ENCODE results near the gene RFX2. TPM values are rescaled to one million over a fixed set of nuclear protein-coding genes. Genes with fewer than 3 reads are reported as not detected.

Gene RFX2
- total RNA-seq, 1 experiment from 2014 or later: 10.5 TPM

DNA sequence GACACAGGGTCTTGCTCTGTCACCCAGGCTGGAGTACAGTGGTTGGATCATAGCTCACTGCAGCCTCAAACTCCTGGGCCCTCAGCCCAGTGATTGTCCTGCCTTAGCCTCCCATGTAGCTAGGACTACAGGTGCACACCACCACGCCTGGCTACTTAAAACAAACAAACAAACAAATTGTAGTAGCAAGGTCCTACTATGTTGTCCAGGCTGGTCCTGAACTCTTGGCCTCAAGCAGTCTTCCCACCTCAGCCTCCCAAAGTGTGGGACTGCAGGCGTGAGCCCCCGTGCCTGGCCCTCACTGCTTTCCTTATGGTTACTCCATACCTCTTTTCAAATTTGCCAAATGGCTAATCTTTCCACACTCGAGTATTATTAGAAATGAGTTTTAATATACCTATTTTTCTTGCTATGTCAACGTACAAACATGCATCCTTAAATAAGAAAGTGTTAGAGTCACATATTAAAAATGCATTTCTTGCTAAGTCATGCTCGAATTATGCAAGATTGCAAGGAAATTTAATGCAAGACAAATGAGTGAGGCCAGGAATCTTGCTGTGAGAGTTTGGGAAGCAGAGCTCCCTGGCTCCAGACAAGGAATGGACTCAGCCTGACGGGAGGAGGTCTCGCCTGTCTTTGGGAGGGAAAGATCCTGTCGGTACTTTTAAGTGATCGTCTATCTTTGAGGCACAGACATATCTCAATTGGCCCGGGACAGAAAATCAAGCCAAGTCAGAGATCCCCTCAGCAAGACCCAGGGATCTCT is 39.4 kb downstream of the RFX2 start:
- Histone ChIP-seq H3F3A (ENCODE audit: low read length, unreplicated experiment) (peaks cover 4% of the 10 kb centered on the region), H3K79me2 (ENCODE audit: low read length) (no peaks in the 10 kb centered on the region), H3K27ac (ENCODE audit: low read length) (no peak overlapping the region), H3K9ac (ENCODE audit: low read length) (no peak overlapping the region), H3K9me3 (ENCODE audit: low read length) (no peaks in the 10 kb centered on the region), H3K27me3 (ENCODE audit: low read length) (no peaks in the 10 kb centered on the region), H3K4me1 (ENCODE audit: insufficient read depth, low read length) (peaks cover 18% of the 10 kb centered on the region), H3K4me3 (ENCODE audit: low read length) (no peak overlapping the region), H4K20me1 (ENCODE audit: low read length) (no peaks in the 10 kb centered on the region), H3K4me2 (ENCODE audit: low read length) (no peak overlapping the region), H3K9me2 (replicated peaks; ENCODE audit: low read length) (no peaks in the 10 kb centered on the region), H2AFZ (ENCODE audit: low read length) (no peak overlapping the region), H3K36me3 (ENCODE audit: low read depth, low read length) (no peaks in the 10 kb centered on the region)
- ChIA-PET POLR2A (ENCODE audit: unreplicated experiment) (no interaction called here), CTCF (no interaction called here)
- BruUV-seq (replicated peaks): no TSS peak
- ATAC-seq (no peak), DNase-seq (peak; percentile 15)
- intact Hi-C loops (cut with micrococcal nuclease): no loop called here
- TF ChIP-seq EZH2 (IDR thresholded peaks at IDR 0.05; ENCODE audit: low read length, unreplicated experiment): no peak
- TF ChIP-seq CTCF (conservative IDR thresholded peaks at IDR 0.05; ENCODE audit: low read depth, low read length): no peak
- TF ChIP-seq EZH2phosphoT487 (IDR thresholded peaks at IDR 0.05; ENCODE audit: borderline replicate concordance, low read length): no peak

DNA sequence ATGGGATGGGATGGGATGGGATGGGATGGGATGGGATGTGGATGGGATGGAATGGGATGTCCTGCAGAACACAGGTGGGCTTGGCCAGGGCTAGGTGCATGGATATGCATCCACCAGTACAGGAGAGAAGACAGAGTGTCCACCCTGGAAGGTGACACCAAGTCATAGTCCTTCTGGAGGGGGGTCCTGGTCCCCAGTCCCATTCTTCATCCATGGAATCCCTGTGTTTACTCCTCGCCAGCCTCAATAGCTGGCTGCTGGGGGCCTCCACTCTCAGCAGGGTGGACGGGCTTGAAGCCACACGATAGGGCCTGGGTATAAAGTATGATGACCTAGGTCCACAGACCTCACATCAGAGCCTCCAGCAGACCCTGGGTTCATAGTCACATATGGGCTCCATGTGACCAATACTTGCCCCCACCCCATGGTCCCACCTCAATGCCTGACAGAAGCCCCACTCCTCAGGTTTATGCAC is 40.1 kb downstream of the RFX2 start:
- Histone ChIP-seq H3K27ac (ENCODE audit: low read length) (no peak overlapping the region), H3K4me1 (ENCODE audit: insufficient read depth, low read length) (peaks cover 24% of the 10 kb centered on the region), H3K36me3 (ENCODE audit: low read depth, low read length) (no peaks in the 10 kb centered on the region), H3K79me2 (ENCODE audit: low read length) (no peaks in the 10 kb centered on the region), H3K4me3 (ENCODE audit: low read length) (no peak overlapping the region), H3F3A (ENCODE audit: low read length, unreplicated experiment) (peaks cover 4% of the 10 kb centered on the region), H3K4me2 (ENCODE audit: low read length) (no peak overlapping the region), H3K9me2 (replicated peaks; ENCODE audit: low read length) (no peaks in the 10 kb centered on the region), H2AFZ (ENCODE audit: low read length) (no peak overlapping the region), H4K20me1 (ENCODE audit: low read length) (no peaks in the 10 kb centered on the region), H3K9me3 (ENCODE audit: low read length) (no peaks in the 10 kb centered on the region), H3K9ac (ENCODE audit: low read length) (no peak overlapping the region), H3K27me3 (ENCODE audit: low read length) (no peaks in the 10 kb centered on the region)
- ATAC-seq (no peak), DNase-seq (no peak)
- no TSS peak for BruUV-seq (replicated peaks)
- TF ChIP-seq EZH2phosphoT487 (IDR thresholded peaks at IDR 0.05; ENCODE audit: borderline replicate concordance, low read length) (no peak), CTCF (conservative IDR thresholded peaks at IDR 0.05; ENCODE audit: low read depth, low read length) (no peak), EZH2 (IDR thresholded peaks at IDR 0.05; ENCODE audit: low read length, unreplicated experiment) (no peak)
- intact Hi-C loops (cut with micrococcal nuclease): no loop called here
- CTCF ChIA-PET: no interaction called here
- POLR2A ChIA-PET (ENCODE audit: unreplicated experiment): no interaction called here

DNA sequence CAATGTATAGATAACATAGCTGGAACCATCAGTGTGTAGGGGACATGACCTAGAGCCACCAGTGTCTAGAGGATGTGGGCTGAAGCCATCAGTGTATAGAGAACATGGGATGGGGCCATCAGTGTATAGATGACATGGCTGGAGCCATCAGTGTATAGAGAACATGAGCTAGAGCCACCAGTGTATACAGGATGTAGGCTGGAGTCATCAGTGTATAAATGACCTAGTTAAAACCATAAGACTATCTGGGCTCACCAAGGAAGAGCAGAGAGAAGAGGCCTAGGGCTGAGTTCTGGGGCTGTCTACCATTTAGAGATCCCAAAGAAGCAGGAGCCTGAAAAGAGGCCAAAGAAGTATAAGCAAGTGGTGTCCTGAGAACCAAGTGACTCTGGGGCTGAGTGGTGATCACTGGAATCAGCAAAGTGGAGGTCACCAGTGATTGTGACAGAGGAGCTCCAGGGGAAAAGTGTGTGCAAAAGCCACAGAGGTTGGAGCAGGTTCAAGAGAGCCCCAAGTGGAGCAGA is 41.0 kb downstream of the RFX2 start:
- no peak overlapping the region for H3K4me3 ChIP-seq (ENCODE audit: low read length)

More for the DNA sequence above, 41.0 kb downstream of the RFX2 start:
- ATAC-seq: no peak
- no peaks in the 10 kb centered on the region for H3K9me2 ChIP-seq (replicated peaks; ENCODE audit: low read length)
- H3K27ac ChIP-seq (ENCODE audit: low read length): no peak overlapping the region
- no peaks in the 10 kb centered on the region for H3K36me3 ChIP-seq (ENCODE audit: low read depth, low read length)
- ChIA-PET CTCF (no interaction called here), POLR2A (ENCODE audit: unreplicated experiment) (no interaction called here)
- DNase-seq: no peak
- no peaks in the 10 kb centered on the region for H4K20me1 ChIP-seq (ENCODE audit: low read length)
- TF ChIP-seq EZH2 (IDR thresholded peaks at IDR 0.05; ENCODE audit: low read length, unreplicated experiment) (no peak), CTCF (conservative IDR thresholded peaks at IDR 0.05; ENCODE audit: low read depth, low read length) (no peak), EZH2phosphoT487 (IDR thresholded peaks at IDR 0.05; ENCODE audit: borderline replicate concordance, low read length) (no peak)
- no peak overlapping the region for H3K4me2 ChIP-seq (ENCODE audit: low read length)
- H3K9ac ChIP-seq (ENCODE audit: low read length): no peak overlapping the region
- peaks cover 4% of the 10 kb centered on the region for H3F3A ChIP-seq (ENCODE audit: low read length, unreplicated experiment)
- peaks cover 33% of the 10 kb centered on the region for H3K4me1 ChIP-seq (ENCODE audit: insufficient read depth, low read length)
- no peaks in the 10 kb centered on the region for H3K9me3 ChIP-seq (ENCODE audit: low read length)
- no peak overlapping the region for H2AFZ ChIP-seq (ENCODE audit: low read length)
- H3K79me2 ChIP-seq (ENCODE audit: low read length): no peaks in the 10 kb centered on the region
- no peaks in the 10 kb centered on the region for H3K27me3 ChIP-seq (ENCODE audit: low read length)
- no TSS peak for BruUV-seq (replicated peaks)
- intact Hi-C loops (cut with micrococcal nuclease): no loop called here

Measured in PC-3 (cell line).